ENCODE results near the gene NRXN3.

DNA sequence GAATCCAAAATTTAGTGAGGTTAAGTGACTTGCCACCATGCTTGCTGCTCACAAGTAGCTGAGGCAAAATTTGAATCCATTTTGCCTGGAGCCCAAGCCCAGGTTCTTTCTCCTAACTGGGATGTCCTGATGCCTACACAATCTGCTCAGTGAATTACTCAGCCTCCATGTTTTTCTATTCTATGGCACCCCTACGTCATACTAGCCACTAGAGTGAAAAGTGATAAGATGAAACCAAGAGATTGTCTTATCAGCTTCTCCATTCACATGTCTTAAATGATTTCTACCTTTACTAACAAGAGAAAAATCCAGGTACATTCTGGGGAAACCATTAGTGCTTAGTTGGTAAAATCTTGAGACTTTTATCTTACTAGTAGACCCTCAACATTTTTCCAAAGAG, 1321.0 kb downstream of the NRXN3 start:
- no peak for TF ChIP-seq EZH2 (IDR thresholded peaks at IDR 0.05; ENCODE audit: low read depth)
- TF ChIP-seq, protein P1, sequence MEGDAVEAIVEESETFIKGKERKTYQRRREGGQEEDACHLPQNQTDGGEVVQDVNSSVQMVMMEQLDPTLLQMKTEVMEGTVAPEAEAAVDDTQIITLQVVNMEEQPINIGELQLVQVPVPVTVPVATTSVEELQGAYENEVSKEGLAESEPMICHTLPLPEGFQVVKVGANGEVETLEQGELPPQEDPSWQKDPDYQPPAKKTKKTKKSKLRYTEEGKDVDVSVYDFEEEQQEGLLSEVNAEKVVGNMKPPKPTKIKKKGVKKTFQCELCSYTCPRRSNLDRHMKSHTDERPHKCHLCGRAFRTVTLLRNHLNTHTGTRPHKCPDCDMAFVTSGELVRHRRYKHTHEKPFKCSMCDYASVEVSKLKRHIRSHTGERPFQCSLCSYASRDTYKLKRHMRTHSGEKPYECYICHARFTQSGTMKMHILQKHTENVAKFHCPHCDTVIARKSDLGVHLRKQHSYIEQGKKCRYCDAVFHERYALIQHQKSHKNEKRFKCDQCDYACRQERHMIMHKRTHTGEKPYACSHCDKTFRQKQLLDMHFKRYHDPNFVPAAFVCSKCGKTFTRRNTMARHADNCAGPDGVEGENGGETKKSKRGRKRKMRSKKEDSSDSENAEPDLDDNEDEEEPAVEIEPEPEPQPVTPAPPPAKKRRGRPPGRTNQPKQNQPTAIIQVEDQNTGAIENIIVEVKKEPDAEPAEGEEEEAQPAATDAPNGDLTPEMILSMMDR (conservative IDR thresholded peaks at IDR 0.05) = no peak

Data from PC-9 (cell line).